NB4 (cell line): ENCODE measurements around the gene LYRM4.

Source experiments
- CTCF ChIP-seq: IDR thresholded peaks from one replicate; pipeline ENCODE4 v1.5.1; 2012; ENCODE audit warnings: low read depth, low read length
- MAX ChIP-seq: IDR thresholded peaks from 2 replicates; pipeline ENCODE4 v1.6.1; 2011; ENCODE audit warnings: low read depth, low read length
- MYC ChIP-seq: IDR thresholded peaks from 2 replicates; pipeline ENCODE4 v1.6.1; 2011; ENCODE audit warnings: low read depth, low read length
- POLR2A ChIP-seq: IDR thresholded peaks from 2 replicates; pipeline ENCODE4 v1.6.1; 2011; ENCODE audit warnings: mild to moderate bottlenecking; ENCODE audit not compliant: insufficient read length; ENCODE audit errors: extremely low read depth

GRCh38 chr6:5277589-5277988 is 16.8 kb upstream of the LYRM4 start:
- TF ChIP-seq CTCF (no peak), POLR2A (no peak), MAX (no peak), MYC (no peak)
